Neuronal stem cell (in vitro differentiated cells): Measurements from ENCODE around the gene ANKRD37. TPM values are rescaled to one million over a fixed set of nuclear protein-coding genes. Genes with fewer than 3 reads are reported as not detected.

Experiments
- DNase-seq: peaks from one replicate; pipeline ENCODE4 v3.0.0-alpha.2; 2013; ENCODE audit warnings: low spot score
- H2AFZ ChIP-seq: one replicate; pipeline ENCODE4 v1.6.1; 2013; ENCODE audit warnings: mild to moderate bottlenecking, low read length, inconsistent platforms
- H2AK5ac ChIP-seq: 2 replicates; pipeline ENCODE4 v1.6.1; 2013; ENCODE audit warnings: low read depth, mild to moderate bottlenecking, inconsistent platforms, low read length, moderate library complexity, mixed read lengths
- H2BK120ac ChIP-seq: 2 replicates; pipeline ENCODE4 v1.6.1; 2013; ENCODE audit warnings: low read depth, mild to moderate bottlenecking, inconsistent platforms, low read length, moderate library complexity, mixed read lengths
- H2BK12ac ChIP-seq: one replicate; pipeline ENCODE4 v1.6.1; 2013; ENCODE audit warnings: low read length, inconsistent platforms
- H2BK15ac ChIP-seq: 2 replicates; pipeline ENCODE4 v1.6.1; 2013; ENCODE audit warnings: mild to moderate bottlenecking, low read length, inconsistent platforms, mixed read lengths
- H2BK5ac ChIP-seq: one replicate; pipeline ENCODE4 v1.6.1; 2013; ENCODE audit warnings: inconsistent platforms, mild to moderate bottlenecking, low read length, moderate library complexity
- H3K14ac ChIP-seq: one replicate; pipeline ENCODE4 v1.6.1; 2013; ENCODE audit warnings: low read length, inconsistent platforms
- H3K18ac ChIP-seq: 2 replicates; pipeline ENCODE4 v1.6.1; 2013; ENCODE audit warnings: low read length, inconsistent platforms
- H3K23ac ChIP-seq: 2 replicates; pipeline ENCODE4 v1.6.1; 2013; ENCODE audit warnings: low read depth, mild to moderate bottlenecking, mixed read lengths, low read length, inconsistent platforms; ENCODE audit not compliant: poor library complexity
- H3K27ac ChIP-seq: replicated peaks from 3 replicates; pipeline ENCODE4 v1.5.1; 2013; ENCODE audit warnings: low read length, inconsistent platforms
- H3K27me3 ChIP-seq, 3 experiments: 2 replicates each; pipeline ENCODE4 v1.6.1; 2013; ENCODE audit warnings: low read length in 3 of 3, mild to moderate bottlenecking in 2 of 3, inconsistent platforms in 1 of 3, low read depth in 1 of 3, mixed read lengths in 1 of 3, moderate library complexity in 1 of 3; ENCODE audit not compliant: control insufficient read depth in 3 of 3, insufficient read depth in 3 of 3
- H3K36me3 ChIP-seq, 2 donors: replicated peaks in 1 of 2; 2 replicates each; pipeline ENCODE4 v1.6.1; 2013; ENCODE audit warnings: low read length in 2 of 2; ENCODE audit not compliant: control insufficient read depth in 2 of 2, insufficient read depth in 2 of 2
- H3K4ac ChIP-seq: 2 replicates; pipeline ENCODE4 v1.6.1; 2013; ENCODE audit warnings: inconsistent platforms, mild to moderate bottlenecking, low read length, moderate library complexity
- H3K4me1 ChIP-seq, 2 donors: 1 replicate in 1 of 2; 2 replicates in 1 of 2; pipeline ENCODE4 v1.6.1; 2013; ENCODE audit warnings: low read length in 2 of 2, low read depth in 1 of 2; ENCODE audit not compliant: control insufficient read depth in 2 of 2, insufficient read depth in 1 of 2
- H3K4me2 ChIP-seq: one replicate; pipeline ENCODE4 v1.6.1; 2013; ENCODE audit warnings: mild to moderate bottlenecking, low read length, inconsistent platforms; ENCODE audit not compliant: insufficient read depth, poor library complexity, severe bottlenecking
- H3K4me3 ChIP-seq, 2 donors: 2 replicates each; pipeline ENCODE4 v1.5.1; 2013; ENCODE audit warnings: low read length in 2 of 2, mild to moderate bottlenecking in 2 of 2, inconsistent platforms in 1 of 2, moderate library complexity in 1 of 2
- H3K79me1 ChIP-seq: one replicate; pipeline ENCODE4 v1.6.1; 2013; ENCODE audit warnings: low read depth, mild to moderate bottlenecking, inconsistent platforms, low read length, moderate library complexity
- H3K9ac ChIP-seq: one replicate; pipeline ENCODE4 v1.6.1; 2013; ENCODE audit warnings: mild to moderate bottlenecking, low read depth, low read length, inconsistent platforms; ENCODE audit not compliant: poor library complexity
- H3K9me3 ChIP-seq, 2 donors: replicated peaks in 1 of 2; 2 replicates each; pipeline versions ENCODE3 to v1.6.1; 2013; ENCODE audit warnings: low read length in 2 of 2, mild to moderate bottlenecking in 2 of 2, inconsistent platforms in 1 of 2, low read depth in 1 of 2, mixed read lengths in 1 of 2, moderate library complexity in 1 of 2; ENCODE audit not compliant: control insufficient read depth in 2 of 2, insufficient read depth in 1 of 2
- H4K8ac ChIP-seq: one replicate; pipeline ENCODE4 v1.6.1; 2013; ENCODE audit warnings: low read depth, mild to moderate bottlenecking, inconsistent platforms, low read length, moderate library complexity
- H4K91ac ChIP-seq: one replicate; pipeline ENCODE4 v1.6.1; 2013; ENCODE audit warnings: low read length, low read depth, mild to moderate bottlenecking, inconsistent platforms; ENCODE audit not compliant: poor library complexity
- WGBS, 2 donors: extraction: QIAGEN DNeasy Blood & Tissue Kit; methylation state at CpG; one replicate each; pipeline ENCODE4 v1.1.7; 2013; ENCODE audit warnings: missing lambda C conversion rate in 2 of 2, mixed read lengths in 1 of 2; ENCODE audit not compliant: insufficient read length in 2 of 2, insufficient replicate concordance in 1 of 2; ENCODE audit errors: extremely low coverage in 2 of 2; 5-methylcytosine and 5-hydroxymethylcytosine counted together
- small RNA-seq: library from polyadenylated mRNA; stranded (forward); fragments of <200 nt; extraction: miRNeasy Mini kit (QIAGEN cat#:217004); gene quantifications from one replicate; pipeline ENCODE3, GENCODE V24; 2013; ENCODE audit not compliant: insufficient read depth

ANKRD37 gene

GRCh38 chr4:185441479-185441878 is 44.8 kb downstream of the ANKRD37 start:
- Histone ChIP-seq H3K18ac (no peak overlapping the region), H4K8ac (no peak overlapping the region), H3K36me3 (no peaks in the 10 kb centered on the region), H2BK15ac (no peak overlapping the region), H2BK5ac (no peak overlapping the region), H3K27me3 (no peaks in the 10 kb centered on the region), H3K79me1 (no peaks in the 10 kb centered on the region), H3K4ac (no peak overlapping the region), H2AFZ (no peak overlapping the region), H2BK120ac (no peak overlapping the region), H3K9ac (no peak overlapping the region), H3K4me2 (no peak overlapping the region), H3K23ac (no peak overlapping the region), H2AK5ac (no peak overlapping the region), H2BK12ac (no peak overlapping the region), H3K9me3 (no peaks in the 10 kb centered on the region), H3K4me1 (no peaks in the 10 kb centered on the region), H3K4me3 (no peak overlapping the region), H3K27ac (no peak overlapping the region), H3K14ac (no peak overlapping the region), H4K91ac (no peak overlapping the region)
- no peak for DNase-seq
- no CpG with 5 or more reads among the region's 2 CpGs for WGBS, 2 donors

GRCh38 chr4:185445209-185445608 is 48.6 kb downstream of the ANKRD37 start:
- Histone ChIP-seq H4K91ac (no peak overlapping the region), H3K36me3 (no peaks in the 10 kb centered on the region), H3K79me1 (no peaks in the 10 kb centered on the region), H3K18ac (no peak overlapping the region), H3K9me3 (no peaks in the 10 kb centered on the region), H3K27me3 (no peaks in the 10 kb centered on the region), H3K9ac (no peak overlapping the region), H3K4ac (no peak overlapping the region), H3K4me2 (no peak overlapping the region), H2AK5ac (no peak overlapping the region), H3K14ac (no peak overlapping the region), H2BK12ac (no peak overlapping the region), H3K4me3 (no peak overlapping the region), H3K27ac (no peak overlapping the region), H2AFZ (no peak overlapping the region), H3K4me1 (no peaks in the 10 kb centered on the region), H2BK5ac (no peak overlapping the region), H2BK120ac (no peak overlapping the region), H4K8ac (no peak overlapping the region), H2BK15ac (no peak overlapping the region), H3K23ac (no peak overlapping the region)
- no CpG with 5 or more reads among the region's 2 CpGs for WGBS, 2 donors
- DNase-seq = no peak

Small RNA genes within 50 kb of the gene (small RNA-seq; reads per million reads assigned to genes)
- not detected for gene RF00019
